ENCODE results near the gene OSBPL6.

- no peak for TF ChIP-seq PPARA (CRISPR knock-in tag; IDR thresholded peaks at IDR 0.05; ENCODE audit: borderline replicate concordance)
- no peak for TF ChIP-seq ZFP30 (CRISPR knock-in tag; IDR thresholded peaks at IDR 0.05)
These were observed 11.7 kb downstream of the OSBPL6 start for GRCh38 chr2:178205853-178206521.
